Germinal center (tissue), 1 donor: Measurements from ENCODE around the gene SLF2.
"Not testable (repeated sequence)": the region's sequence is repeated elsewhere in the genome, so short reads cannot be mapped to it uniquely, and the experiment has no call there.

Experiments
- DNase-seq: peaks from one replicate; pipeline ENCODE4 v3.0.0; 2012; ENCODE audit warnings: mixed read lengths, low spot score

SLF2 gene

GRCh38 chr10:100962351-100963080 lies 49.8 kb downstream of the SLF2 start:
- DNase-seq, result no peak

GRCh38 chr10:100963826-100964225 lies 51.1 kb downstream of the SLF2 start:
- DNase-seq, result no peak

GRCh38 chr10:100965820-100966219 lies 53.1 kb downstream of the SLF2 start:
- no peak for DNase-seq

GRCh38 chr10:100966887-100967286 lies 54.1 kb downstream of the SLF2 start:
- no peak for DNase-seq

GRCh38 chr10:100967332-100967731 lies 54.6 kb downstream of the SLF2 start:
- no peak for DNase-seq

GRCh38 chr10:100968062-100968736 lies 55.4 kb downstream of the SLF2 start:
- no peak for DNase-seq

- no peak for DNase-seq
Observed at GRCh38 chr10:100968863-100969186, 56.1 kb downstream of the SLF2 start.

GRCh38 chr10:100969187-100970075 lies 56.7 kb downstream of the SLF2 start, which contains the start of gene SEMA4G:
Gene SEMA4G, plus strand, starts transcription at chr10:100969504. Its CDS starts 3,409 bp downstream, at chr10:100972913.
- DNase-seq, result peak; percentile 75

GRCh38 chr10:100970076-100970913 lies 57.5 kb downstream of the SLF2 start:
- peak; percentile 62 for DNase-seq

- no peak for DNase-seq
Observed at GRCh38 chr10:100970914-100971811, 58.4 kb downstream of the SLF2 start.

GRCh38 chr10:100972115-100972903 lies 59.5 kb downstream of the SLF2 start:
- DNase-seq, result no peak

GRCh38 chr10:100972904-100973535 lies 60.3 kb downstream of the SLF2 start:
- DNase-seq, result no peak

- not testable (repeated sequence) for DNase-seq
Observed at GRCh38 chr10:100975397-100975796, 62.6 kb downstream of the SLF2 start.

GRCh38 chr10:100976906-100977305 lies 64.1 kb downstream of the SLF2 start:
- DNase-seq, result no peak

GRCh38 chr10:100977436-100977835 lies 64.7 kb downstream of the SLF2 start:
- no peak for DNase-seq

GRCh38 chr10:100978121-100978900 lies 65.5 kb downstream of the SLF2 start:
- DNase-seq, result no peak

GRCh38 chr10:100978901-100979195 lies 66.1 kb downstream of the SLF2 start:
- no peak for DNase-seq

- no peak for DNase-seq
Observed at GRCh38 chr10:100979791-100980272, 67.1 kb downstream of the SLF2 start.

GRCh38 chr10:100980311-100980710 lies 67.5 kb downstream of the SLF2 start:
- DNase-seq, result no peak
